LNCAP (cell line): ENCODE measurements around the gene UNC13B.

Experiments
- CTCF ChIP-seq: fragments of 450-650 bp; IDR thresholded peaks from 2 replicates; pipeline ENCODE4 v1.5.1; 2017; ENCODE audit warnings: mild to moderate bottlenecking

UNC13B gene

GRCh38 chr9:35407846-35408245 is 246.0 kb downstream of the UNC13B start:
- no peak for TF ChIP-seq CTCF

- no peak for TF ChIP-seq CTCF
Observed at GRCh38 chr9:35414889-35415288, 253.1 kb downstream of the UNC13B start.

GRCh38 chr9:35415402-35416097 is 253.7 kb downstream of the UNC13B start:
- no peak for TF ChIP-seq CTCF

GRCh38 chr9:35416098-35416427 is 254.3 kb downstream of the UNC13B start:
- TF ChIP-seq CTCF, result no peak

- TF ChIP-seq CTCF, result no peak
Observed at GRCh38 chr9:35422346-35422745, 260.5 kb downstream of the UNC13B start.

- TF ChIP-seq CTCF, result no peak
Observed at GRCh38 chr9:35422753-35423152, 260.9 kb downstream of the UNC13B start.

GRCh38 chr9:35423499-35423898 is 261.7 kb downstream of the UNC13B start:
- no peak for TF ChIP-seq CTCF
